CD4-positive, alpha-beta T cell treated with Interferon gamma for 1 hour (primary cell): ENCODE measurements around the gene TCP11.

Source experiments
- DNase-seq: peaks from one replicate; pipeline ENCODE4 v3.0.0-alpha.2; 2020

The TCP11 gene

GRCh38 chr6:35090734-35091133 is 50.4 kb downstream of the TCP11 start:
- DNase-seq: no peak

- no peak for DNase-seq
Observed at GRCh38 chr6:35089935-35090505, 51.1 kb downstream of the TCP11 start.

DNA sequence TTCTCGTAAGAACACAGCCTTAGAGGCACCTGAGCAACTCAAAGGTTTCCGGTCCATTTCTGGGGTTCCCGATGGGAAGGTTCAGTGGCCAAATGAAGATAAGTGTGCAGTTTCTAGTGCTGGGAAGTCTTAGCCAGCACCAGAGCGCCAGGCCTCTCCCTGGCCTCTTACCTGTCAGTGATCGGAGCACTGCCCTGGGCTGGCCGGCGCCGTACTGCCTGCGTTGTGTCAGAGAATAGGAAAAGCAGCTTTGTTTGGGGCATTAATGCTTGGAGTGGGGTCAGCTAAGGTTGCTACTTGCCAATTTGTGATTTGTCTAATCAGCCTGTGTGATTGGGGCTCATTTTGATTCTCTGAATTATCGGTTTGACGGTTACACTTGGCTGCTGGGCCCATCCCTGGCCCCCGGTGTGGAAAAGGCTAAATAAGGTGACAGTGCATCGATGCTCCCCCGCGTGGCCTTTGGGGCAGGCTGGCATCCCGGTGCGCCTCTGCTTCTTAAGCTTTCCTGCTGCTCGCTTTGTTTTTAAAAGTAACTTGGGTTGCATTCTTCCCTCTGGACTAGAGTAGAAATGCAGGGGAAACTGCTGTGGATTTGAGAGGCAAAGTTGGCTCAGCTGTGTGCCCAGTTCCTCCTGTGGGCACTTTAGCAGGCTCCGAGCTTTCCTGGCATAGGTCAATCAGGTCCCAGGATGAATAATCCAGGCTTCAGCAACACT is 51.8 kb downstream of the TCP11 start:
- DNase-seq: no peak

- DNase-seq: no peak
Observed at GRCh38 chr6:35088281-35089215, 52.6 kb downstream of the TCP11 start.

GRCh38 chr6:35087361-35088280 is 53.5 kb downstream of the TCP11 start:
- DNase-seq: no peak

DNA sequence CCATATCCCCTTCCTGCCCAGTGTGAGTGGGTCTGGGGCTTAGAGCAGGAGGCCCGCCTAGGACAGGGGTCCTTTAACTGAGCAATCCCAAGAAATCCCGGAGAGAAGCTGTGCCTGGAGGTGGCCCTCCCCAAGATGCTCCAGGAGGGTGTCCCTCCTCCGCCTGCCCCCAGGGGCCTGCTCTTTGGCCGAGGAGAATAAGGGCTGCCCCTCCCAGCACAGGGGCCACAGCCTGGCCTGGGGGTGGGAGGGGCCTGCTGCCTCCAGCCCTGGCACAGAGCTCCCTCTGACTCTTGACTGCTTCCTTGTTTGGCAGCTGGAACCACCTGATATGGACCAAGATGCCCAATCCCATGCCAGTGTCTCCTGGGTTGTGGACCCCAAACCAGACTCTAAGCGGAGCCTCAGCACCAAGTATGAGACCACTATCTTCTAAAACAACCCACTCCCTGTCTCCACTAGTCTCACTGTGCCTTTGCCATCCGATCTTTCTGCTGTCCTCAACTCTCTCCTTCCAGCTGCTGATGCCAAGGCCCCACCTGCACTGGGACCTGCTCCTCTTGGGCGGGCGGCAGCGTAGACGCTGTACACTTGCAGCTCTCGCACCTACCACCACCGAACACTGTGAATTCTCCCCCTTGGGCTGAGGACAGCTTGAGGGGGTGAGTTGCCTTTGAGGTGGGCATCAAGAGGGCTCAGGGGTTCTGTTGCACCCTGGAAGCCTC is 54.3 kb downstream of the TCP11 start:
- DNase-seq: no peak

- DNase-seq: no peak
Observed at GRCh38 chr6:35086282-35086632, 54.9 kb downstream of the TCP11 start.

GRCh38 chr6:35085359-35086281 is 55.5 kb downstream of the TCP11 start:
- no peak for DNase-seq

- DNase-seq: no peak
Observed at GRCh38 chr6:35084511-35085203, 56.5 kb downstream of the TCP11 start.

DNA sequence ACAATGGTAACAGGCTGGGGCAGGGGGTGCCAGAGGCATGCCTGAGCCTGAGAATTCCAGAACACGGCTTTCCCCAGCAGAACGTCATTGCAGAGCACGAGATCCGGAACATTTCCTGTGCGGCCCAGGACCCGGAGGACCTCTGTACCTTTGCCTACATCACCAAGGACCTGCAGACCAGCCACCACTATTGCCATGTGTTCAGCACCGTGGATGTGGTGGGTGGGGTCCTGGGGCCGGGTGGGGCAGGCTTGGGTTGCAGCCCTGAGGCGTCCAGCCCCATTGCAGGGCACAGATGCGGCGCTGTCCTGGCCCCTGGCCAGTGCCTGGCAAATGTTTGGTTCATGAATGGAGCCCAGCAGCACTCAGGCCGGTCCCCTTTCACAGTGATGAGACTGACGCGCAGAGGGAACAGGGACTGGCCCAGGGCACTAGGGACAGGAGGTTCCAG is 57.1 kb downstream of the TCP11 start:
- no peak for DNase-seq

- DNase-seq: no peak
Observed at GRCh38 chr6:35083507-35083906, 57.6 kb downstream of the TCP11 start.

DNA sequence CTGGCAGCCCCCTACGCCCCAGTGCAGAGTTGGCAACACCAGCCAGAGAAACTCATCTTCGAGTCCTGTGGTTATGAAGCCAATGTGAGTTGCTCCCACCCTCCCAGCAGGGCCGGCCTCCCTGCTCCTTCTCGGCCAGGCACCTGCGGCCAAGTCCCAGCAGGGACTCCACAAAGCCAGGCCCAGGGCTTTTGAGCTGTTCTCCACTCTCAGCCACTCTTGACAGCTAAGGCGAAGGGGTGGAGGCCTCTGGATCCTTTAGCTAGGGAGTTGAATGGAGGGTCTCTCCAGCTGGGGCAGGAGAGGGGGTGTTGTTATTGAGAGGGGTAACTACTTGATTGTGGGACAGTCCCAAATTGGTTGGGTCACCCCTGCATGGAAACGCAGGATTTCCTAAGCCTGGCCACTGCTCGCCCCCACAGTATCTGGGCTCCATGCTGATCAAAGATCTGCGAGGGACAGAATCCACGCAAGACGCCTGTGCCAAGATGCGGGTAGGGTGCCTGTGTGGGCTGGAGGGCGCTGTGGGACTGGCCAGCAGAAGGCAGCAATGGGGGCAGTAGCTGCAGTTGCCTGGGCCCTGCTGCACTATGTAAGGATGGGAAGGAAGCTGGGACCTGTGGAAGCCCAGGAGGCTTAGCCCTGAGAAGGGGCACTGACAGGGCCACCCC is 58.3 kb downstream of the TCP11 start:
- no peak for DNase-seq

GRCh38 chr6:35082046-35082732 is 59.0 kb downstream of the TCP11 start:
- no peak for DNase-seq

DNA sequence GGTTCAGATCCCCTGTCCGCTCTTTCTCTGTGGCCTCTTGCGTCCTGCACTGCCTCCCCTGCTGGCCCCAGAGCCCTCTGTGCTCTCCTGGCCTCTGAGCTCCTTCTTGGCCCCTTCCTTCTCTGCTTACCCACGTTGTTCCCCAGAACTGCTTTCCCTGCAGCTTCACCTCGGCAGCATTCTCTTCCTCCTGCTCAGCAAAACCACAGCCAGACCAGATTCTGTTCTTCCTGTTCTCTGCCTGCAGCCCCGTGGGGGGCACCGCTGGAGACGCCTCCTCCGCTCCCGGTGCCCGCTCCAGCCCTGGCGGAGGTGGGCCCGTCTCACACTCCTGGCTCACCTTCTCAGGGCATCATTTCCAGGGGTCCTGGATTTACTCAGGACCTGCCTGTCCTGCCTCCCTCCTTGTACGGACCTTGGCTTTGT is 59.7 kb downstream of the TCP11 start:
- no peak for DNase-seq

DNA sequence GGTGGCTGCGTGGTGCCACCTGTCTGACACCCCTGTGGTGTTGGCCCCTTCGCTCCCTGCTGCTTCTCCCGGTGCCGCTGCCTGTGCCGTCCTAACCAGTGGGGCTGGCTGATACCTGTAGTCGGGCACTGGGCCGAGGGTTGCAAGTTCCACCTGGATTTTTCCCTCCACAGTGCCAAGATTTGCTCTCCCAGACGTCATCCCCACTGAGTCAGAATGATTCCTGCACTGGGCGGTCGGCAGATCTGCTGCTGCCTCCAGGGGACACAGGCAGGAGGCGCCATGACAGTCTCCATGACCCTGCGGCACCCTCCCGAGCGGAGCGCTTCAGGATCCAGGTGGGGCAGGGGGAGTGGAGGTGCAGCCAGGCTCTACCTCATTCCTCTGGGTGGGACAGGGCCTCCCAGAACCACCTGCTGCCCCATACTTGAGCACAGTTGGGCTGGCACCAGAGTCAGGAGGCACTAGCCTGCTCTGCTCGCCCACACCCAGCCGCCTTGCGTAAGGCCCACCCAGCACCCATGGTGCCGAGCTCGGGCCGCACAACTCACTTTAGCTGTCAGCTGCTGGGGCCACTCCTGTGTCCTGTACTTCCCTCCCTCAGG is 60.2 kb downstream of the TCP11 start:
- DNase-seq: no peak

GRCh38 chr6:35080016-35080680 is 61.0 kb downstream of the TCP11 start:
- no peak for DNase-seq

- DNase-seq: no peak
Observed at GRCh38 chr6:35079311-35080000, 61.7 kb downstream of the TCP11 start.
